Upper lobe of left lung (tissue), 4 donors: Measurements from ENCODE around the gene ADGRD1.

Source experiments
- POLR2A ChIP-seq, 4 donors: fragments of 450-650 bp; IDR thresholded peaks; one replicate each; pipeline ENCODE4 v1.5.1; 2016 to 2017; ENCODE audit warnings: antibody characterized with exemption in 4 of 4, mild to moderate bottlenecking in 2 of 4
- TF ChIP-seq, protein P1 (sequence below), 6 experiments: fragments of 450-650 bp in 4 of 6; fragments of 200-600 bp in 2 of 6; sonication (generic) in 2 of 6; IDR thresholded peaks; one replicate each; pipeline ENCODE4 v1.5.1; 2016 to 2019; ENCODE audit warnings: antibody characterized with exemption in 6 of 6

DNA sequence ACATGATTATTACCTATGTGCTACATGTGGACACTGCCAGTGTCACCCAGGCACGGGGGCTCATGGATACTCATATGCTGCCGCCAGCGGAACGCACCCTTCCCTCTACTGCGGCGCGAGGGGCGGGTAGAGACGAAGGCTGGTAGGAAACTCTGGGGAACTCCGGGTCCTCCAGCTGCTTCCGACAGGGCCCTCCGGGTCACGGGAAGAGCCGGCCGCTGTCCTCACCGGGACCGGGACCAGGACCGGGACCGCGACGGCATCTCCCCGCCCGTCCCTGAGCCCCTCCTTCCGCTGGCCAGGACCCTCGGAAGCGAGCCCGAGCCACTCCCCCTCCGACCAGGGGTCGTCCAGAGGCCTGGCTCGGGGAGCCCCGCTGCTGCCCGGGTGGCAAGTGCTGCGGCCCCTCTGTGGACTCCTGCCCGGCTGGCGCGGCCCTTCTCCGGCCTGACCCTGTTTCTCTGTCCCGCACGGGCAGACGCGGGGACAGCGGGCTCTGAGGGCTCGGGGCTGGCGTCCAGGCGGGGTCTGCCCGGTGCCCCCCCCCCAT is 209.6 kb downstream of the ADGRD1 start:
- TF ChIP-seq, protein P1, sequence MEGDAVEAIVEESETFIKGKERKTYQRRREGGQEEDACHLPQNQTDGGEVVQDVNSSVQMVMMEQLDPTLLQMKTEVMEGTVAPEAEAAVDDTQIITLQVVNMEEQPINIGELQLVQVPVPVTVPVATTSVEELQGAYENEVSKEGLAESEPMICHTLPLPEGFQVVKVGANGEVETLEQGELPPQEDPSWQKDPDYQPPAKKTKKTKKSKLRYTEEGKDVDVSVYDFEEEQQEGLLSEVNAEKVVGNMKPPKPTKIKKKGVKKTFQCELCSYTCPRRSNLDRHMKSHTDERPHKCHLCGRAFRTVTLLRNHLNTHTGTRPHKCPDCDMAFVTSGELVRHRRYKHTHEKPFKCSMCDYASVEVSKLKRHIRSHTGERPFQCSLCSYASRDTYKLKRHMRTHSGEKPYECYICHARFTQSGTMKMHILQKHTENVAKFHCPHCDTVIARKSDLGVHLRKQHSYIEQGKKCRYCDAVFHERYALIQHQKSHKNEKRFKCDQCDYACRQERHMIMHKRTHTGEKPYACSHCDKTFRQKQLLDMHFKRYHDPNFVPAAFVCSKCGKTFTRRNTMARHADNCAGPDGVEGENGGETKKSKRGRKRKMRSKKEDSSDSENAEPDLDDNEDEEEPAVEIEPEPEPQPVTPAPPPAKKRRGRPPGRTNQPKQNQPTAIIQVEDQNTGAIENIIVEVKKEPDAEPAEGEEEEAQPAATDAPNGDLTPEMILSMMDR (IDR thresholded peaks at IDR 0.05): no peak
- no peak for TF ChIP-seq POLR2A (IDR thresholded peaks at IDR 0.05)
